A673 (cell line): ENCODE data around the gene ASGR2. TPM values are rescaled to one million over a fixed set of nuclear protein-coding genes. Genes with fewer than 3 reads are reported as not detected.

ENCODE experiments used
- BruUV-seq: library from RNA; stranded (reverse); fragments of 400-500 nt; replicated peaks from 2 replicates; lab custom pipeline; 2021; lab: Mats Ljungman, UMichigan
- CTCF ChIA-PET: fragments of 300-600 bp; sonication (Branson Sonifier 250); formaldehyde crosslinking; loops from one replicate; lab custom pipeline; 2022; ENCODE audit warnings: antibody characterized with exemption; lab: Charles Lee
- POLR2A ChIA-PET: fragments of 300-600 bp; sonication (Branson Sonifier 250); formaldehyde crosslinking; loops from one replicate; lab custom pipeline; 2022; ENCODE audit warnings: antibody characterized with exemption; ENCODE audit not compliant: low non-redundant PET; lab: Charles Lee
- DNase-seq: peaks from one replicate; pipeline ENCODE4 v3.0.0-alpha.2; 2015; ENCODE audit warnings: low spot score
- H3K27ac ChIP-seq: fragments of 200-600 bp; sonication (generic); 2 replicates; pipeline ENCODE4 v1.5.1; 2016; ENCODE audit warnings: mixed run types, low read depth, mild to moderate bottlenecking, mixed read lengths, antibody characterized with exemption, low read length; ENCODE audit not compliant: poor library complexity, severe bottlenecking
- H3K27me3 ChIP-seq: fragments of 200-600 bp; sonication (generic); replicated peaks from 2 replicates; pipeline ENCODE4 v1.6.1; 2017; ENCODE audit warnings: mixed run types, low read depth, mild to moderate bottlenecking, mixed read lengths, antibody characterized with exemption, low read length; ENCODE audit not compliant: insufficient read depth, poor library complexity
- H3K36me3 ChIP-seq: fragments of 200-600 bp; sonication (generic); 2 replicates; pipeline ENCODE4 v1.6.1; 2016; ENCODE audit warnings: mixed run types, mild to moderate bottlenecking, mixed read lengths, antibody characterized with exemption, low read length; ENCODE audit not compliant: insufficient read depth, poor library complexity, severe bottlenecking
- H3K4me1 ChIP-seq: fragments of 200-600 bp; sonication (generic); 2 replicates; pipeline ENCODE4 v1.6.1; 2017; ENCODE audit warnings: mixed run types, mild to moderate bottlenecking, mixed read lengths, antibody characterized with exemption, low read length; ENCODE audit not compliant: insufficient read depth, poor library complexity, severe bottlenecking
- H3K4me3 ChIP-seq: fragments of 200-600 bp; sonication (generic); 2 replicates; pipeline ENCODE4 v1.5.1; 2016; ENCODE audit warnings: low read depth, mixed run types, mild to moderate bottlenecking, mixed read lengths, low read length; ENCODE audit not compliant: poor library complexity, severe bottlenecking
- H3K9me3 ChIP-seq: fragments of 200-600 bp; sonication (generic); 2 replicates; pipeline ENCODE4 v1.6.1; 2016; ENCODE audit warnings: mixed run types, low read depth, mild to moderate bottlenecking, mixed read lengths, antibody characterized with exemption, low read length; ENCODE audit not compliant: poor library complexity, severe bottlenecking
- CTCF ChIP-seq: fragments of 300-800, 200-600 bp; sonication (generic); conservative IDR thresholded peaks from 2 replicates; pipeline ENCODE4 v1.5.1; 2017; ENCODE audit warnings: low read depth, mild to moderate bottlenecking, antibody characterized with exemption, low read length, moderate library complexity, mixed read lengths
- EZH2 ChIP-seq: fragments of 200-600 bp; sonication (generic); IDR thresholded peaks from 2 replicates; pipeline ENCODE4 v1.6.1; 2017; ENCODE audit warnings: borderline replicate concordance, low read depth, mild to moderate bottlenecking, mixed read lengths, antibody characterized with exemption, low read length; ENCODE audit not compliant: poor library complexity, severe bottlenecking
- intact Hi-C: fragments of 100-400 bp; cut with micrococcal nuclease; formaldehyde crosslinking; loops from one replicate; pipeline ENCODE4 v1.10.0; 2022; ENCODE audit not compliant: unreplicated experiment
- total RNA-seq: library from RNA; stranded (reverse); gene quantifications from 2 replicates; pipeline ENCODE4 v1.2.3, GENCODE V29; 2021

Gene ASGR2
- total RNA-seq, 1 experiment from 2014 or later, result not detected

GRCh38 chr17:7137171-7137943 is 22.7 kb upstream of the ASGR2 start:
- no peak overlapping the region for H3K4me3 ChIP-seq
- no peak for DNase-seq
- ChIA-PET CTCF (interaction anchor here (1.1 to 2.2 kb wide), 6 partner anchors 11 to 92 kb away, joined by 3 to 19 read pairs (median 4); no protein-coding TSS in a partner anchor), POLR2A (interaction anchor here (0.7 kb wide), 1 partner anchor 209 kb away, joined by 3 read pairs; no protein-coding TSS in a partner anchor)
- no peaks in the 10 kb centered on the region for H3K9me3 ChIP-seq
- intact Hi-C loops, result loop anchor here (5.0 kb wide), 2 partner anchors 35 to 225 kb away; no protein-coding TSS in a partner anchor
- TF ChIP-seq EZH2, result no peak
- TF ChIP-seq CTCF, result 0 out of 2 replicates have a peak, but pooled peaks have one; percentile 18
- no peaks in the 10 kb centered on the region for H3K36me3 ChIP-seq
- H3K27me3 ChIP-seq, result no peaks in the 10 kb centered on the region
- BruUV-seq, result no TSS peak
- H3K4me1 ChIP-seq, result peaks cover 14% of the 10 kb centered on the region
- no peak overlapping the region for H3K27ac ChIP-seq

GRCh38 chr17:7136266-7136877 is 21.8 kb upstream of the ASGR2 start:
- intact Hi-C loops, result loop anchor here (1.0 to 5.0 kb wide), 3 partner anchors 36 to 224 kb away; no protein-coding TSS in a partner anchor
- CTCF ChIA-PET, result interaction anchor here (0.6 to 2.2 kb wide), 7 partner anchors 29 to 425 kb away, joined by 3 to 19 read pairs (median 4); no protein-coding TSS in a partner anchor
- Histone ChIP-seq H3K4me3 (peak overlapping the region; percentile 38), H3K27ac (no peak overlapping the region), H3K36me3 (no peaks in the 10 kb centered on the region), H3K27me3 (no peaks in the 10 kb centered on the region), H3K9me3 (no peaks in the 10 kb centered on the region), H3K4me1 (peaks cover 15% of the 10 kb centered on the region)
- POLR2A ChIA-PET, result no interaction called here
- TF ChIP-seq EZH2 (no peak), CTCF (peak; percentile 98)
- no TSS peak for BruUV-seq
- DNase-seq, result peak; percentile 82

- Histone ChIP-seq H3K4me1 (peaks cover 21% of the 10 kb centered on the region), H3K4me3 (no peak overlapping the region), H3K36me3 (no peaks in the 10 kb centered on the region), H3K27me3 (no peaks in the 10 kb centered on the region), H3K9me3 (no peaks in the 10 kb centered on the region), H3K27ac (peak overlapping the region; percentile 87)
- ChIA-PET POLR2A (interaction anchor here (0.7 kb wide), 1 partner anchor 98 kb away, joined by 8 read pairs; no protein-coding TSS in a partner anchor), CTCF (interaction anchor here (0.6 to 2.0 kb wide), 8 partner anchors 10 to 229 kb away, joined by 3 to 13 read pairs (median 8); no protein-coding TSS in a partner anchor)
- intact Hi-C loops, result no loop called here
- BruUV-seq, result no TSS peak
- no peak for DNase-seq
- TF ChIP-seq CTCF (no peak), EZH2 (no peak)
Observed at GRCh38 chr17:7133916-7134315, 19.3 kb upstream of the ASGR2 start.
